RWPE1 (cell line): ENCODE results near the gene FAM149B1.
"Not testable (repeated sequence)": the region's sequence is repeated elsewhere in the genome, so short reads cannot be mapped to it uniquely, and the experiment has no call there.

Source experiments
- CTCF ChIA-PET: fragments of 350-600 bp; sonication (Branson Sonifier 250); formaldehyde crosslinking; extraction: SDS; loops from one replicate; lab custom pipeline; 2021; lab: Yijun Ruan, JAX
- POLR2A ChIA-PET: fragments of 400-600 bp; formaldehyde crosslinking; extraction: SDS; loops from one replicate; lab custom pipeline; 2020; ENCODE audit warnings: antibody characterized with exemption; ENCODE audit not compliant: low non-redundant PET; lab: Yijun Ruan, JAX
- DNase-seq: peaks from one replicate; pipeline ENCODE4 v3.0.0; 2012; ENCODE audit warnings: low spot score
- H3K27ac ChIP-seq: fragments of 450-650 bp; 2 replicates; pipeline ENCODE4 v1.5.1; 2017
- CTCF ChIP-seq: fragments of 450-650 bp; conservative IDR thresholded peaks from 2 replicates; pipeline ENCODE4 v1.5.1; 2017; ENCODE audit warnings: low read depth, mild to moderate bottlenecking

FAM149B1 gene

GRCh38 chr10:73252445-73253224, 84.7 kb downstream of the FAM149B1 start, which contains the start of gene MRPS16:
MRPS16 (minus strand) TSS chr10:73252644; CDS start chr10:73252482, 162 bp downstream.
- H3K27ac ChIP-seq, result peak within 1 kb of the TSS; percentile 91
- no peak for TF ChIP-seq CTCF
- DNase-seq, result peak; percentile 93
- ChIA-PET POLR2A (interaction anchor here (0.6 to 1.0 kb wide), 2 partner anchors 10 to 17 kb away, joined by 3 to 5 read pairs; no protein-coding TSS in a partner anchor), CTCF (interaction anchor here (0.6 kb wide), 1 partner anchor 41 kb away, joined by 3 read pairs; no protein-coding TSS in a partner anchor)

GRCh38 chr10:73253225-73253555, 85.3 kb downstream of the FAM149B1 start:
- TF ChIP-seq CTCF, result no peak
- H3K27ac ChIP-seq, result peak overlapping the region; percentile 91
- DNase-seq, result no peak
- ChIA-PET CTCF (interaction anchor here (0.6 kb wide), 1 partner anchor 20 kb away, joined by 3 read pairs; no protein-coding TSS in a partner anchor), POLR2A (interaction anchor here (1.0 kb wide), 1 partner anchor 10 kb away, joined by 5 read pairs; no protein-coding TSS in a partner anchor)

GRCh38 chr10:73258612-73259011, 90.7 kb downstream of the FAM149B1 start:
- POLR2A ChIA-PET, CTCF ChIA-PET, DNase-seq, H3K27ac ChIP-seq: not testable (repeated sequence)

- POLR2A ChIA-PET, result no interaction called here
- CTCF ChIA-PET, result interaction anchor here (0.7 kb wide), 1 partner anchor 70 kb away, joined by 3 read pairs; no protein-coding TSS in a partner anchor
- peak overlapping the region; percentile 80 for H3K27ac ChIP-seq
- no peak for DNase-seq
- TF ChIP-seq CTCF, result no peak
Measured at GRCh38 chr10:73261362-73261995, 93.6 kb downstream of the FAM149B1 start.

- no peak for TF ChIP-seq CTCF
- H3K27ac ChIP-seq, result no peak overlapping the region
- POLR2A ChIA-PET, result interaction anchor here (1.7 kb wide), 1 partner anchor 9 kb away, joined by 5 read pairs; no protein-coding TSS in a partner anchor
- CTCF ChIA-PET, result interaction anchor here (0.7 kb wide), 1 partner anchor 689 kb away, joined by 6 read pairs; no protein-coding TSS in a partner anchor
- peak; percentile 89 for DNase-seq
Measured at GRCh38 chr10:73262105-73262730, 94.3 kb downstream of the FAM149B1 start.

GRCh38 chr10:73262880-73263555, 95.1 kb downstream of the FAM149B1 start:
- H3K27ac ChIP-seq, result peak overlapping the region; percentile 63
- DNase-seq, result no peak
- POLR2A ChIA-PET, result interaction anchor here (1.7 kb wide), 1 partner anchor 10 kb away, joined by 5 read pairs; no protein-coding TSS in a partner anchor
- TF ChIP-seq CTCF, result no peak
- CTCF ChIA-PET, result interaction anchor here (0.6 kb wide), 3 partner anchors 15 to 196 kb away, joined by 3 to 4 read pairs (median 3); no protein-coding TSS in a partner anchor
